SK-N-SH (cell line): ENCODE results near the gene AP4M1. TPM values are rescaled to one million over a fixed set of nuclear protein-coding genes. Genes with fewer than 3 reads are reported as not detected.
A peak's percentile ranks its signal among the peaks of the same experiment; 100 is the strongest.

Experiments
- CTCF ChIA-PET: fragments of 300-600, 350-600 bp; formaldehyde crosslinking; extraction: SDS; loops from one replicate; lab custom pipeline; 2021; lab: Yijun Ruan, JAX
- POLR2A ChIA-PET: fragments of 350-600 bp; sonication (Branson Sonifier 250); formaldehyde crosslinking; extraction: SDS; loops from one replicate; lab custom pipeline; 2020; ENCODE audit warnings: antibody characterized with exemption, inconsistent platforms; lab: Yijun Ruan, JAX
- DNase-seq: peaks from one replicate; pipeline ENCODE4 v3.0.0; 2012
- H2AFZ ChIP-seq: fragments of 200-600 bp; sonication (generic); 2 replicates; pipeline ENCODE4 v1.8.1; 2016; ENCODE audit warnings: antibody characterized with exemption, mild to moderate bottlenecking, low read depth
- H3F3A ChIP-seq: fragments of 200-600 bp; sonication (generic); replicated peaks from 2 replicates; pipeline ENCODE3; 2016; ENCODE audit warnings: antibody characterized with exemption, mild to moderate bottlenecking; ENCODE audit not compliant: insufficient read depth
- H3K27ac ChIP-seq, 2 experiments: fragments of 200-500 bp in 1 of 2; fragments of 200-600 bp in 1 of 2; sonication (Bioruptor generic) in 1 of 2; sonication (generic), shearing (Covaris generic) in 1 of 2; 2 replicates each; pipeline versions ENCODE4 v1.5.1 to v1.6.1; 2014 to 2016; ENCODE audit warnings: low read depth in 2 of 2, inconsistent platforms in 1 of 2, low read length in 1 of 2, mild to moderate bottlenecking in 1 of 2, mixed read lengths in 1 of 2
- H3K27me3 ChIP-seq: fragments of 200-600 bp; sonication (generic), shearing (Covaris generic); 2 replicates; pipeline ENCODE4 v1.6.1; 2016; ENCODE audit warnings: mixed run types; ENCODE audit not compliant: insufficient read depth
- H3K36me3 ChIP-seq, 2 experiments: fragments of 200-500 bp in 1 of 2; fragments of 200-600 bp in 1 of 2; sonication (Bioruptor generic) in 1 of 2; sonication (generic) in 1 of 2; replicated peaks in 1 of 2; 2 replicates each; pipeline versions ENCODE3 to v1.5.1; 2014 to 2016; ENCODE audit warnings: low read length in 1 of 2, mild to moderate bottlenecking in 1 of 2; ENCODE audit not compliant: insufficient read depth in 2 of 2, control insufficient read depth in 1 of 2
- H3K4me1 ChIP-seq, 2 experiments: fragments of 200-500 bp in 1 of 2; fragments of 200-600 bp in 1 of 2; sonication (Bioruptor generic) in 1 of 2; sonication (generic), shearing (Covaris generic) in 1 of 2; 2 replicates each; pipeline versions ENCODE4 v1.5.1 to v1.6.1; 2014 to 2016; ENCODE audit warnings: low read depth in 1 of 2, low read length in 1 of 2, mixed run types in 1 of 2; ENCODE audit not compliant: insufficient read depth in 2 of 2, control insufficient read depth in 1 of 2
- H3K4me2 ChIP-seq: fragments of 200-600 bp; sonication (generic), shearing (Covaris generic); 2 replicates; pipeline ENCODE4 v1.6.1; 2017; ENCODE audit warnings: mixed run types
- H3K4me3 ChIP-seq, 2 experiments: fragments of 200-500 bp in 1 of 2; fragments of 200-600 bp in 1 of 2; sonication (Bioruptor generic) in 1 of 2; sonication (generic), shearing (Covaris generic) in 1 of 2; 2 replicates each; pipeline versions ENCODE4 v1.5.1 to v1.8.1; 2014 to 2016; ENCODE audit warnings: low read depth in 2 of 2, inconsistent platforms in 1 of 2, low read length in 1 of 2, mild to moderate bottlenecking in 1 of 2, mixed read lengths in 1 of 2, moderate library complexity in 1 of 2
- H3K79me2 ChIP-seq: fragments of 200-600 bp; sonication (generic); 2 replicates; pipeline ENCODE4 v1.8.1; 2017; ENCODE audit warnings: mild to moderate bottlenecking; ENCODE audit not compliant: insufficient read depth
- H3K9ac ChIP-seq: fragments of 200-600 bp; sonication (generic); 2 replicates; pipeline ENCODE4 v1.6.1; 2017; ENCODE audit warnings: mixed run types
- H3K9me2 ChIP-seq: fragments of 200-600 bp; sonication (generic); 2 replicates; pipeline ENCODE4 v1.6.1; 2017; ENCODE audit warnings: mixed run types
- H3K9me3 ChIP-seq: fragments of 200-600 bp; sonication (generic); 2 replicates; pipeline ENCODE4 v1.6.1; 2017; ENCODE audit warnings: mixed run types, mild to moderate bottlenecking, moderate library complexity
- H4K20me1 ChIP-seq: fragments of 200-600 bp; sonication (generic); 2 replicates; pipeline ENCODE4 v1.6.1; 2017; ENCODE audit warnings: mild to moderate bottlenecking, mixed run types; ENCODE audit not compliant: insufficient read depth
- CTCF ChIP-seq: fragments of 200-600 bp; sonication (generic); IDR thresholded peaks from 2 replicates; pipeline ENCODE4 v1.6.1; 2017; ENCODE audit warnings: antibody characterized with exemption, mild to moderate bottlenecking, moderate library complexity
- EP300 ChIP-seq, 2 experiments: IDR thresholded peaks; 2 replicates each; pipeline versions ENCODE4 v1.4.0 to v1.6.1; 2012; ENCODE audit warnings: borderline replicate concordance in 1 of 2, low read depth in 1 of 2, low read length in 1 of 2
- EZH2phosphoT487 ChIP-seq: fragments of 200-600 bp; sonication (generic); IDR thresholded peaks from 2 replicates; pipeline ENCODE4 v1.6.1; 2017; ENCODE audit warnings: low read depth, mixed run types, mild to moderate bottlenecking, antibody characterized with exemption, moderate library complexity, borderline replicate concordance
- FOSL2 ChIP-seq: IDR thresholded peaks from 2 replicates; pipeline ENCODE4 v1.4.0; 2012; ENCODE audit warnings: low read depth, mild to moderate bottlenecking, moderate library complexity, borderline replicate concordance
- FOXM1 ChIP-seq: IDR thresholded peaks from 2 replicates; pipeline ENCODE4 v1.4.0; 2012; ENCODE audit warnings: low read depth, mild to moderate bottlenecking
- GABPA ChIP-seq: IDR thresholded peaks from 2 replicates; pipeline ENCODE4 v1.4.0; 2012; ENCODE audit warnings: low read depth, mild to moderate bottlenecking
- GATA2 ChIP-seq: sonication (generic); formaldehyde crosslinking; IDR thresholded peaks from 2 replicates; pipeline ENCODE4 v1.5.0; 2020; ENCODE audit warnings: mild to moderate bottlenecking, missing genetic modification reagents
- IRF3 ChIP-seq: fragments of 150-350 bp; IDR thresholded peaks from 2 replicates; pipeline ENCODE4 v1.6.1; 2016; ENCODE audit warnings: mild to moderate bottlenecking, low read depth, low read length
- JUND ChIP-seq: IDR thresholded peaks from 2 replicates; pipeline ENCODE4 v1.4.0; 2012
- MEF2A ChIP-seq: IDR thresholded peaks from 2 replicates; pipeline ENCODE4 v1.4.0; 2012; ENCODE audit warnings: low read depth, borderline replicate concordance
- MXI1 ChIP-seq: IDR thresholded peaks from 2 replicates; pipeline ENCODE4 v1.6.1; 2012; ENCODE audit warnings: mild to moderate bottlenecking, low read depth, low read length, improper control_type of control experiment
- NFIC ChIP-seq: IDR thresholded peaks from 2 replicates; pipeline ENCODE4 v1.4.0; 2012; ENCODE audit warnings: borderline replicate concordance
- RAD21 ChIP-seq: IDR thresholded peaks from 2 replicates; pipeline ENCODE4 v1.6.1; 2012; ENCODE audit warnings: mild to moderate bottlenecking, low read length
- RFX5 ChIP-seq: IDR thresholded peaks from 2 replicates; pipeline ENCODE4 v1.6.1; 2012; ENCODE audit warnings: mild to moderate bottlenecking, improper control_type of control experiment, low read length
- RXRA ChIP-seq: IDR thresholded peaks from 2 replicates; pipeline ENCODE4 v1.4.0; 2012; ENCODE audit warnings: low read depth, mild to moderate bottlenecking, borderline replicate concordance
- SIN3A ChIP-seq: IDR thresholded peaks from 2 replicates; pipeline ENCODE4 v1.6.1; 2012; ENCODE audit warnings: low read depth, mild to moderate bottlenecking, low read length, moderate library complexity, borderline replicate concordance
- SMC3 ChIP-seq: IDR thresholded peaks from 2 replicates; pipeline ENCODE4 v1.6.1; 2012; ENCODE audit warnings: low read depth, low read length, improper control_type of control experiment
- TAF1 ChIP-seq: IDR thresholded peaks from 2 replicates; pipeline ENCODE4 v1.6.1; 2012; ENCODE audit warnings: low read depth, mild to moderate bottlenecking, low read length, moderate library complexity, borderline replicate concordance
- TEAD4 ChIP-seq: IDR thresholded peaks from 2 replicates; pipeline ENCODE4 v1.4.0; 2012; ENCODE audit warnings: mild to moderate bottlenecking, borderline replicate concordance; ENCODE audit not compliant: insufficient read depth
- YY1 ChIP-seq: IDR thresholded peaks from 2 replicates; pipeline ENCODE4 v1.4.0; 2012; ENCODE audit warnings: low read depth, mild to moderate bottlenecking
- ZBTB33 ChIP-seq: IDR thresholded peaks from 2 replicates; pipeline ENCODE4 v1.4.0; 2012; ENCODE audit warnings: low read depth, borderline replicate concordance
- WGBS: methylation state at CpG from one replicate; pipeline ENCODE4 v1.1.6; 2017; ENCODE audit warnings: low lambda C conversion rate; 5-methylcytosine and 5-hydroxymethylcytosine counted together
- polyA plus RNA-seq, 3 experiments: library from polyadenylated mRNA; depleted of rRNA; stranded (reverse); fragments of >200 nt; gene quantifications; 2 replicates each; pipeline ENCODE4 v1.2.3, GENCODE V29; 2012

Gene AP4M1
- polyA plus RNA-seq, 1 of the 3 experiments (the other 2 are of a cell fraction) = 35.0 TPM

- Histone ChIP-seq H3K9ac (no peak overlapping the region), H3F3A (peaks cover 25% of the 10 kb centered on the region)
- POLR2A ChIA-PET = interaction anchor here (1.0 kb wide), 1 partner anchor 9 kb away, joined by 4 read pairs; no protein-coding TSS in a partner anchor
- peak; percentile 33 for TF ChIP-seq CTCF
- TF ChIP-seq SMC3 = 0 out of 2 replicates have a peak, but pooled peaks have one; percentile 2
- no peak for TF ChIP-seq MXI1
- TF ChIP-seq, all 33 proteins: peak for 2
- Histone ChIP-seq H3K4me1 (no peaks in the 10 kb centered on the region), H3K36me3 (peaks cover 39 to 44% of the 10 kb centered on the region in 2 experiments), H3K27ac (no peak overlapping the region), H3K4me2 (no peak overlapping the region), H4K20me1 (no peaks in the 10 kb centered on the region), H3K9me3 (no peaks in the 10 kb centered on the region), H3K9me2 (no peaks in the 10 kb centered on the region), H2AFZ (no peak overlapping the region), H3K4me3 (no peak overlapping the region), H3K27me3 (no peaks in the 10 kb centered on the region), H3K79me2 (no peaks in the 10 kb centered on the region)
- DNase-seq = peak; percentile 56
- WGBS = 90% methylated on average over 12 of the region's 12 CpGs
- CTCF ChIA-PET = interaction anchor here (0.8 to 1.2 kb wide), 2 partner anchors 23 to 27 kb away, joined by 3 to 4 read pairs; no protein-coding TSS in a partner anchor
Observed at GRCh38 chr7:100109521-100110163, 8.2 kb downstream of the AP4M1 start.

GRCh38 chr7:100111156-100111555, 9.7 kb downstream of the AP4M1 start:
- ChIA-PET POLR2A (interaction anchor here (6.9 kb wide), 1 partner anchor 10 kb away, joined by 32 read pairs; the partner anchor contains the start of genes AP4M1 and MCM7), CTCF (interaction anchor here (1.1 to 7.2 kb wide), 3 partner anchors 9 to 20 kb away, joined by 3 to 42 read pairs (median 8); partner anchors contain the start of genes AP4M1 and MCM7)
- no peak for TF ChIP-seq EP300 (IDR thresholded peaks at IDR 0.05; ENCODE audit: borderline replicate concordance in 1 of 2, low read depth in 1 of 2, low read length in 1 of 2)
- no peak for TF ChIP-seq TEAD4
- TF ChIP-seq NFIC = no peak
- TF ChIP-seq ZBTB33 = no peak
- TF ChIP-seq EZH2phosphoT487 = no peak
- TF ChIP-seq IRF3 = no peak
- TF ChIP-seq RAD21 = no peak
- no peak for TF ChIP-seq GATA2 (CRISPR knock-in tag)
- no peak for TF ChIP-seq TAF1
- no peak for TF ChIP-seq MEF2A
- TF ChIP-seq YY1 = no peak
- TF ChIP-seq SIN3A = no peak
- no peak for TF ChIP-seq RFX5
- TF ChIP-seq GABPA = no peak
- TF ChIP-seq JUND = no peak
- TF ChIP-seq FOSL2 = no peak
- no peak for TF ChIP-seq RXRA
- no peak for TF ChIP-seq FOXM1
- no peaks in the 10 kb centered on the region for H3K4me1 ChIP-seq
- no peak overlapping the region for H3K27ac ChIP-seq
- H3K9me2 ChIP-seq = no peaks in the 10 kb centered on the region
- no peaks in the 10 kb centered on the region for H3K9me3 ChIP-seq
- no peak overlapping the region for H3K4me3 ChIP-seq
- DNase-seq = peak; percentile 12
- H3F3A ChIP-seq = peaks cover 25% of the 10 kb centered on the region
- H3K36me3 ChIP-seq = peaks cover 27 to 56% of the 10 kb centered on the region in 2 experiments
- no peaks in the 10 kb centered on the region for H4K20me1 ChIP-seq
- no peaks in the 10 kb centered on the region for H3K27me3 ChIP-seq
- H3K4me2 ChIP-seq = no peak overlapping the region
- H3K79me2 ChIP-seq = no peaks in the 10 kb centered on the region
- no peak overlapping the region for H2AFZ ChIP-seq
- H3K9ac ChIP-seq = no peak overlapping the region
- WGBS = 89% methylated on average over 7 of the region's 7 CpGs
